ENCODE data around the gene GCN1. TPM values are rescaled to one million over a fixed set of nuclear protein-coding genes. Genes with fewer than 3 reads are reported as not detected.

The GCN1 gene
- total and polyA plus RNA-seq, 2 of the 8 experiments (the other 6 are each of a cell fraction or from before 2014, with no cell fraction given): 61.4 to 133 TPM

GRCh38 chr12:120186654-120187053 lies 7.9 kb downstream of the GCN1 start:
- no peak overlapping the region for H2AFZ ChIP-seq (ENCODE audit: low read length)
- H4K5ac ChIP-seq (ENCODE audit: insufficient read length, low read depth, low read length): no peak overlapping the region
- WGBS, 2 experiments (ENCODE audit: extremely low coverage in 1 of 2, insufficient coverage in 1 of 2, insufficient read length in 1 of 2, insufficient replicate concordance in 2 of 2, low coverage in 1 of 2, low lambda C conversion rate in 2 of 2, missing lambda C conversion rate in 1 of 2): 94% methylated on average over 4 of the region's 4 CpGs; no CpG with 5 or more reads in 1 of the 2 experiments
- H2AK5ac ChIP-seq (ENCODE audit: low read depth, low read length): no peak overlapping the region
- H3K4me1 ChIP-seq (replicated peaks in 1 of 4; ENCODE audit: control insufficient read depth in 3 of 4, insufficient read depth in 4 of 4, low read length in 3 of 4): no peaks in the 10 kb centered on the region
- H2BK120ac ChIP-seq (replicated peaks; ENCODE audit: low read depth, low read length): no peak overlapping the region
- H4K8ac ChIP-seq (ENCODE audit: extremely low read depth, insufficient read depth, low read length): no peak overlapping the region
- H3K14ac ChIP-seq (ENCODE audit: insufficient read length): no peak overlapping the region
- ChIA-PET POLR2A (ENCODE audit: partially characterized antibody) (interaction anchor here (0.7 to 88.3 kb wide), 7 partner anchors 10 to 516 kb away, joined by 3 to 4270 read pairs (median 8); partner anchors contain the start of genes PXN, RNU4-1, RNU4-2 and RPLP0), CTCF (ENCODE audit: partially characterized antibody) (interaction anchor here (0.7 to 1.2 kb wide), 3 partner anchors 9 to 121 kb away, joined by 3 read pairs; partner anchors contain the start of gene SIRT4)
- H3K9ac ChIP-seq (replicated peaks in 1 of 4; ENCODE audit: extremely low read depth in 1 of 4, low read depth in 3 of 4, low read length in 3 of 4): no peak overlapping the region
- H3K4me2 ChIP-seq (ENCODE audit: insufficient read depth in 1 of 2, low read depth in 2 of 2, low read length in 2 of 2): no peak overlapping the region
- no peak overlapping the region for H2BK12ac ChIP-seq (ENCODE audit: low read depth, low read length)
- H4K20me1 ChIP-seq (replicated peaks in 1 of 2; ENCODE audit: control insufficient read depth in 1 of 2, insufficient read depth in 2 of 2, low read length in 2 of 2): peaks cover 3 to 11% of the 10 kb centered on the region in 2 experiments
- no peaks in the 10 kb centered on the region for H3K9me3 ChIP-seq (ENCODE audit: insufficient read depth in 2 of 2, low read depth in 1 of 2, low read length in 1 of 2)
- no peak for FAIRE-seq
- peaks cover 33 to 80% (median 66%) of the 10 kb centered on the region in 4 experiments for H3K36me3 ChIP-seq (ENCODE audit: control insufficient read depth in 2 of 4, insufficient read depth in 4 of 4, low read length in 3 of 4)
- no peak overlapping the region for H2BK20ac ChIP-seq (ENCODE audit: low read length)
- H3K18ac ChIP-seq (ENCODE audit: extremely low read depth, low read length): no peak overlapping the region
- H3K4me3 ChIP-seq (ENCODE audit: extremely low read depth in 1 of 4, insufficient read depth in 2 of 4, low read depth in 3 of 4, low read length in 4 of 4): no peak overlapping the region
- H3K23me2 ChIP-seq (ENCODE audit: low read depth, low read length): no peaks in the 10 kb centered on the region
- no peak overlapping the region for H2BK5ac ChIP-seq (ENCODE audit: low read depth, low read length)
- no peak overlapping the region for H4K91ac ChIP-seq (replicated peaks; ENCODE audit: insufficient read length, low read length)
- no peak overlapping the region for H3K27ac ChIP-seq (ENCODE audit: low read depth, low read length)
- no peak for DNase-seq (ENCODE audit: low read depth in 1 of 2, low spot score in 2 of 2)
- H3K79me2 ChIP-seq (ENCODE audit: control insufficient read depth in 1 of 2, insufficient read depth in 2 of 2, low read length in 2 of 2): peaks cover 3 to 38% of the 10 kb centered on the region in 2 experiments; a peak in 3 of 4 replicates
- H3K27me3 ChIP-seq (replicated peaks in 1 of 4; ENCODE audit: control insufficient read depth in 3 of 4, extremely low read depth in 1 of 4, insufficient read depth in 3 of 4, low read length in 3 of 4): no peaks in the 10 kb centered on the region
- no peak overlapping the region for H3K4ac ChIP-seq (replicated peaks; ENCODE audit: insufficient read length, low read depth, low read length)
- no peak overlapping the region for H3K56ac ChIP-seq (replicated peaks; ENCODE audit: insufficient read length, low read depth, low read length)
- H3K23ac ChIP-seq (ENCODE audit: insufficient read length): no peak overlapping the region
- H3K79me1 ChIP-seq (ENCODE audit: low read depth, low read length): peaks cover 11% of the 10 kb centered on the region
- no peak overlapping the region for H2BK15ac ChIP-seq (ENCODE audit: low read length)
- TF ChIP-seq SAP30 (IDR thresholded peaks at IDR 0.05; ENCODE audit: insufficient read depth, insufficient replicate concordance, low read length): no peak
- TF ChIP-seq POLR2A (IDR thresholded peaks at IDR 0.05; ENCODE audit: control extremely low read depth in 1 of 2, low read depth in 2 of 2, low read length in 2 of 2): no peak
- TF ChIP-seq HDAC2 (IDR thresholded peaks at IDR 0.05; ENCODE audit: borderline replicate concordance in 1 of 2, low read depth in 2 of 2, low read length in 2 of 2): no peak
- no peak for TF ChIP-seq SIX5 (IDR thresholded peaks at IDR 0.05; ENCODE audit: low read depth, low read length)
- no peak for TF ChIP-seq TCF12 (IDR thresholded peaks at IDR 0.05; ENCODE audit: low read depth, low read length)
- TF ChIP-seq CBX8 (IDR thresholded peaks at IDR 0.05; ENCODE audit: borderline replicate concordance, low read depth, low read length): no peak
- no peak for TF ChIP-seq JUND (IDR thresholded peaks at IDR 0.05; ENCODE audit: low read length)
- TF ChIP-seq SRF (IDR thresholded peaks at IDR 0.05; ENCODE audit: low read depth, low read length): no peak
- TF ChIP-seq NANOG (IDR thresholded peaks at IDR 0.05; ENCODE audit: insufficient read depth, low read depth, low read length, poor library complexity, severe bottlenecking): no peak
- no peak for TF ChIP-seq MAFK (IDR thresholded peaks at IDR 0.05; ENCODE audit: low read depth, low read length)
- TF ChIP-seq PHF8 (conservative IDR thresholded peaks at IDR 0.05; ENCODE audit: low read depth, low read length): no peak
- TF ChIP-seq ASH2L (IDR thresholded peaks at IDR 0.05; ENCODE audit: low read length): no peak
- TF ChIP-seq CHD2 (IDR thresholded peaks at IDR 0.05; ENCODE audit: low read length): no peak

Data from H1 (cell line).